ENCODE data around the gene KLF7. TPM values are rescaled to one million over a fixed set of nuclear protein-coding genes. Genes with fewer than 3 reads are reported as not detected.

Gene KLF7
- total and polyA plus RNA-seq, 2 donors (not counting 1 experiment from before 2014, with no cell fraction given), result 12.9 to 21.0 TPM

- Histone ChIP-seq H4K20me1 (ENCODE audit: control insufficient read depth, extremely low read depth, insufficient read depth, low read length) (no peaks in the 10 kb centered on the region), H3K4me2 (ENCODE audit: extremely low read depth, insufficient read depth, low read length) (no peak overlapping the region), H3K79me2 (ENCODE audit: control insufficient read depth, insufficient read depth, low read length) (no peaks in the 10 kb centered on the region), H3K4me1 (ENCODE audit: control insufficient read depth, extremely low read depth, insufficient read depth, low read length) (no peaks in the 10 kb centered on the region), H3K27ac (ENCODE audit: insufficient read depth, low read length) (no peak overlapping the region), H3K9ac (ENCODE audit: insufficient read depth, low read length) (no peak overlapping the region), H3K9me3 (ENCODE audit: control insufficient read depth, insufficient read depth, low read depth, low read length) (no peaks in the 10 kb centered on the region), H3K36me3 (ENCODE audit: control insufficient read depth, insufficient read depth, low read length) (no peaks in the 10 kb centered on the region), H3K27me3 (ENCODE audit: control insufficient read depth, insufficient read depth, low read length) (no peaks in the 10 kb centered on the region), H3K4me3 (replicated peaks in 1 of 4; ENCODE audit: control extremely low read depth in 1 of 4, insufficient read depth in 1 of 4, low read depth in 3 of 4, low read length in 4 of 4) (no peak overlapping the region), H2AFZ (ENCODE audit: low read length) (no peak overlapping the region)
- no peak for TF ChIP-seq EZH2 (IDR thresholded peaks at IDR 0.05; ENCODE audit: low read length, missing control alignments)
- TF ChIP-seq, protein P1, sequence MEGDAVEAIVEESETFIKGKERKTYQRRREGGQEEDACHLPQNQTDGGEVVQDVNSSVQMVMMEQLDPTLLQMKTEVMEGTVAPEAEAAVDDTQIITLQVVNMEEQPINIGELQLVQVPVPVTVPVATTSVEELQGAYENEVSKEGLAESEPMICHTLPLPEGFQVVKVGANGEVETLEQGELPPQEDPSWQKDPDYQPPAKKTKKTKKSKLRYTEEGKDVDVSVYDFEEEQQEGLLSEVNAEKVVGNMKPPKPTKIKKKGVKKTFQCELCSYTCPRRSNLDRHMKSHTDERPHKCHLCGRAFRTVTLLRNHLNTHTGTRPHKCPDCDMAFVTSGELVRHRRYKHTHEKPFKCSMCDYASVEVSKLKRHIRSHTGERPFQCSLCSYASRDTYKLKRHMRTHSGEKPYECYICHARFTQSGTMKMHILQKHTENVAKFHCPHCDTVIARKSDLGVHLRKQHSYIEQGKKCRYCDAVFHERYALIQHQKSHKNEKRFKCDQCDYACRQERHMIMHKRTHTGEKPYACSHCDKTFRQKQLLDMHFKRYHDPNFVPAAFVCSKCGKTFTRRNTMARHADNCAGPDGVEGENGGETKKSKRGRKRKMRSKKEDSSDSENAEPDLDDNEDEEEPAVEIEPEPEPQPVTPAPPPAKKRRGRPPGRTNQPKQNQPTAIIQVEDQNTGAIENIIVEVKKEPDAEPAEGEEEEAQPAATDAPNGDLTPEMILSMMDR (conservative IDR thresholded peaks at IDR 0.05 in 1 of 2, IDR thresholded peaks at IDR 0.05 in 1 of 2; ENCODE audit: low read depth in 1 of 2, low read length in 2 of 2), result no peak
- DNase-seq (ENCODE audit: low read depth in 2 of 2), result no peak
These were observed 40.3 kb upstream of the KLF7 start for GRCh38 chr2:207206011-207206410.

- Histone ChIP-seq H3K9me3 (ENCODE audit: control insufficient read depth, insufficient read depth, low read depth, low read length) (no peaks in the 10 kb centered on the region), H3K4me1 (ENCODE audit: control insufficient read depth, extremely low read depth, insufficient read depth, low read length) (no peaks in the 10 kb centered on the region), H3K79me2 (ENCODE audit: control insufficient read depth, insufficient read depth, low read length) (no peaks in the 10 kb centered on the region), H3K27me3 (ENCODE audit: control insufficient read depth, insufficient read depth, low read length) (no peaks in the 10 kb centered on the region), H3K27ac (ENCODE audit: insufficient read depth, low read length) (no peak overlapping the region), H3K9ac (ENCODE audit: insufficient read depth, low read length) (no peak overlapping the region), H3K4me2 (ENCODE audit: extremely low read depth, insufficient read depth, low read length) (no peak overlapping the region), H4K20me1 (ENCODE audit: control insufficient read depth, extremely low read depth, insufficient read depth, low read length) (no peaks in the 10 kb centered on the region), H3K4me3 (replicated peaks in 1 of 4; ENCODE audit: control extremely low read depth in 1 of 4, insufficient read depth in 1 of 4, low read depth in 3 of 4, low read length in 4 of 4) (no peak overlapping the region), H3K36me3 (ENCODE audit: control insufficient read depth, insufficient read depth, low read length) (no peaks in the 10 kb centered on the region), H2AFZ (ENCODE audit: low read length) (no peak overlapping the region)
- no peak for TF ChIP-seq EZH2 (IDR thresholded peaks at IDR 0.05; ENCODE audit: low read length, missing control alignments)
- TF ChIP-seq, protein P1 (conservative IDR thresholded peaks at IDR 0.05 in 1 of 2, IDR thresholded peaks at IDR 0.05 in 1 of 2; ENCODE audit: low read depth in 1 of 2, low read length in 2 of 2), result no peak
- DNase-seq (ENCODE audit: low read depth in 2 of 2), result no peak
These were observed 39.6 kb upstream of the KLF7 start for GRCh38 chr2:207205173-207205957.

GRCh38 chr2:207203056-207203455 lies 37.3 kb upstream of the KLF7 start:
- H3K27me3 ChIP-seq (ENCODE audit: control insufficient read depth, insufficient read depth, low read length), result no peaks in the 10 kb centered on the region
- H3K79me2 ChIP-seq (ENCODE audit: control insufficient read depth, insufficient read depth, low read length), result no peaks in the 10 kb centered on the region
- no peaks in the 10 kb centered on the region for H4K20me1 ChIP-seq (ENCODE audit: control insufficient read depth, extremely low read depth, insufficient read depth, low read length)
- H3K4me2 ChIP-seq (ENCODE audit: extremely low read depth, insufficient read depth, low read length), result no peak overlapping the region
- H3K27ac ChIP-seq (ENCODE audit: insufficient read depth, low read length), result no peak overlapping the region
- no peak overlapping the region for H2AFZ ChIP-seq (ENCODE audit: low read length)
- no peaks in the 10 kb centered on the region for H3K9me3 ChIP-seq (ENCODE audit: control insufficient read depth, insufficient read depth, low read depth, low read length)
- no peak for DNase-seq (ENCODE audit: low read depth in 2 of 2)
- TF ChIP-seq, protein P1 (conservative IDR thresholded peaks at IDR 0.05 in 1 of 2, IDR thresholded peaks at IDR 0.05 in 1 of 2; ENCODE audit: low read depth in 1 of 2, low read length in 2 of 2), result no peak
- no peak for TF ChIP-seq EZH2 (IDR thresholded peaks at IDR 0.05; ENCODE audit: low read length, missing control alignments)
- no peak overlapping the region for H3K4me3 ChIP-seq (replicated peaks in 1 of 4; ENCODE audit: control extremely low read depth in 1 of 4, insufficient read depth in 1 of 4, low read depth in 3 of 4, low read length in 4 of 4)
- H3K4me1 ChIP-seq (ENCODE audit: control insufficient read depth, extremely low read depth, insufficient read depth, low read length), result no peaks in the 10 kb centered on the region
- H3K9ac ChIP-seq (ENCODE audit: insufficient read depth, low read length), result no peak overlapping the region
- H3K36me3 ChIP-seq (ENCODE audit: control insufficient read depth, insufficient read depth, low read length), result no peaks in the 10 kb centered on the region

Data from fibroblast of lung (primary cell).